Measurements from ENCODE around the gene SEC11C. TPM values are rescaled to one million over a fixed set of nuclear protein-coding genes. Genes with fewer than 3 reads are reported as not detected.

Gene SEC11C
- total RNA-seq, 1 experiment from 2014 or later, result 15.8 TPM

DNA sequence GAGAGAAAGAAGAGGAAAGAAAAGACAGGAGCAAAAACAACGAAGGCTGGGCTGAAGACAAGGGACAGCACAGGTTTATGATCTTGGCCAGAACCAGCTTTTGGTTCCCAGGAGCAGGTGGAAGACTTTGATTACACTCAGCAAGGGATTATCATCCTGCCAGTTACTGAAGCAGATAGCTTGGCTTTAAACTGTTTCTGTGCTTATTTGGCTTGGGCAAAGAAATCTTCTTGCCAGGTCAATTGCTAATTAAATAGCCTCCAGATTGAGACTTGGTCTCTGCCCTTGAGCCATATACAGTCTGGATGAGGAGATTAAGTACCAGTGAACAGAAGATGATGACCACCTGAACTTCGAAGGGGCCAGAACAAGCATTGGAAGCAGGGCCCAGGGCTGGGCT, 58.0 kb downstream of the SEC11C start:
- H2AFZ ChIP-seq, result no peak overlapping the region
- intact Hi-C loops (cut with micrococcal nuclease; ENCODE audit: unreplicated experiment), result no loop called here
- POLR2A ChIA-PET (ENCODE audit: unreplicated experiment), result no interaction called here
- no TSS peak for BruUV-seq (replicated peaks)
- no peak overlapping the region for H3K27ac ChIP-seq
- DNase-seq, result no peak
- no peak for TF ChIP-seq EZH2 (IDR thresholded peaks at IDR 0.05; ENCODE audit: low read depth)
- TF ChIP-seq, protein P1, sequence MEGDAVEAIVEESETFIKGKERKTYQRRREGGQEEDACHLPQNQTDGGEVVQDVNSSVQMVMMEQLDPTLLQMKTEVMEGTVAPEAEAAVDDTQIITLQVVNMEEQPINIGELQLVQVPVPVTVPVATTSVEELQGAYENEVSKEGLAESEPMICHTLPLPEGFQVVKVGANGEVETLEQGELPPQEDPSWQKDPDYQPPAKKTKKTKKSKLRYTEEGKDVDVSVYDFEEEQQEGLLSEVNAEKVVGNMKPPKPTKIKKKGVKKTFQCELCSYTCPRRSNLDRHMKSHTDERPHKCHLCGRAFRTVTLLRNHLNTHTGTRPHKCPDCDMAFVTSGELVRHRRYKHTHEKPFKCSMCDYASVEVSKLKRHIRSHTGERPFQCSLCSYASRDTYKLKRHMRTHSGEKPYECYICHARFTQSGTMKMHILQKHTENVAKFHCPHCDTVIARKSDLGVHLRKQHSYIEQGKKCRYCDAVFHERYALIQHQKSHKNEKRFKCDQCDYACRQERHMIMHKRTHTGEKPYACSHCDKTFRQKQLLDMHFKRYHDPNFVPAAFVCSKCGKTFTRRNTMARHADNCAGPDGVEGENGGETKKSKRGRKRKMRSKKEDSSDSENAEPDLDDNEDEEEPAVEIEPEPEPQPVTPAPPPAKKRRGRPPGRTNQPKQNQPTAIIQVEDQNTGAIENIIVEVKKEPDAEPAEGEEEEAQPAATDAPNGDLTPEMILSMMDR (conservative IDR thresholded peaks at IDR 0.05), result no peak
- H3K4me3 ChIP-seq, result no peak overlapping the region
- no peaks in the 10 kb centered on the region for H3F3A ChIP-seq (ENCODE audit: insufficient read depth, low read depth)
- H3K27me3 ChIP-seq (ENCODE audit: insufficient read depth, low read depth), result peaks cover 62% of the 10 kb centered on the region
- no peaks in the 10 kb centered on the region for H3K9me3 ChIP-seq (ENCODE audit: insufficient read depth, low read depth)
- CTCF ChIA-PET, result no interaction called here
- no peaks in the 10 kb centered on the region for H3K4me1 ChIP-seq (replicated peaks; ENCODE audit: insufficient read depth)
- no peaks in the 10 kb centered on the region for H4K20me1 ChIP-seq (ENCODE audit: insufficient read depth)
- no peak overlapping the region for H3K4me2 ChIP-seq
- H3K79me2 ChIP-seq (ENCODE audit: low read depth), result no peaks in the 10 kb centered on the region
- no peaks in the 10 kb centered on the region for H3K36me3 ChIP-seq (ENCODE audit: low read depth)
- no peaks in the 10 kb centered on the region for H3K9me2 ChIP-seq (ENCODE audit: insufficient read depth)

DNA sequence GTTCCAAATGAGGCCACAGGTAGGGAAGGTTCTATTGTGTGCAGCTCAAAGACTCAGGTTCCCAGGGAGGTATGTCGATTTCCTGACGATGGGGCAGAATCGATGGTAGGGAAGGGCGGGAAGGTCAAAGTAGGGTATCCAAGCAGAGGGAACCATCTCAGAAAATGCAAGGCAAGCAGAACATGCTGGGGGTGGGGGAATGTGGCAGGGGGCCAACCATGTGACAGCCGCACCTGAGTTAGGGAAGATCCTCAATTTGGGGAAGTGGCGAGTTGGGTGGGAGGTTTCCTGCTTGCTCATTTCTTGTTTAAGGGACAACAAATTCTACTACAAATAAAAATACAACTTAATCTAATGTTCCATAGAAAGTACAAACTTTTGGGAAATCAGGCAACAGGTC, 58.5 kb downstream of the SEC11C start:
- intact Hi-C loops (cut with micrococcal nuclease; ENCODE audit: unreplicated experiment), result no loop called here

DNA sequence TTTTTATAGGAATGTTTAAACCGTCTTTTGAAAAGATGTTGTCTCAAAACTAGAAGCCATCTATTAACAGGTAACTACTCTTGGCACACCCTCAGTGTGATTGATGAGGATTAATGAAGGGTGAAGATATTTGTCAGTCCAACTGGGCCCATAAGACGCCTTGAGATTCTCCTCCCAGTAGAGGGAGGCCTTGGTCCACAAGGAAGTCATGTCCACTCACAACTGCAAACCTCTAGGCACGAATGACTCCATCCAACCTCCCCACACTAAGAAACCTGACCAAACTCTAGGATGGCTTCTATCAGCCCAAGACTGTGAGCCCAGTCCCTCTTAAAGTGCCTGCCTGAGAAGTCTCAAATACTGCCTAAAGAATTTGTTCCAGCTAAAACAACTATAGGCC, 61.1 kb downstream of the SEC11C start:
- no peaks in the 10 kb centered on the region for H3K4me1 ChIP-seq (replicated peaks; ENCODE audit: insufficient read depth)
- no peaks in the 10 kb centered on the region for H4K20me1 ChIP-seq (ENCODE audit: insufficient read depth)
- H3F3A ChIP-seq (ENCODE audit: insufficient read depth, low read depth), result no peaks in the 10 kb centered on the region
- no peaks in the 10 kb centered on the region for H3K9me3 ChIP-seq (ENCODE audit: insufficient read depth, low read depth)
- no peak overlapping the region for H3K4me3 ChIP-seq
- no peak overlapping the region for H2AFZ ChIP-seq
- no peaks in the 10 kb centered on the region for H3K9me2 ChIP-seq (ENCODE audit: insufficient read depth)
- H3K27ac ChIP-seq, result no peak overlapping the region
- ChIA-PET POLR2A (ENCODE audit: unreplicated experiment) (no interaction called here), CTCF (no interaction called here)
- no peak for DNase-seq
- peaks cover 58% of the 10 kb centered on the region; the same call in 1 of the 2 replicates for H3K27me3 ChIP-seq (ENCODE audit: insufficient read depth, low read depth)
- H3K36me3 ChIP-seq (ENCODE audit: low read depth), result no peaks in the 10 kb centered on the region
- TF ChIP-seq, protein P1 (conservative IDR thresholded peaks at IDR 0.05), result no peak
- TF ChIP-seq EZH2 (IDR thresholded peaks at IDR 0.05; ENCODE audit: low read depth), result no peak
- intact Hi-C loops (cut with micrococcal nuclease; ENCODE audit: unreplicated experiment), result no loop called here
- H3K4me2 ChIP-seq, result no peak overlapping the region
- no TSS peak for BruUV-seq (replicated peaks)
- no peaks in the 10 kb centered on the region for H3K79me2 ChIP-seq (ENCODE audit: low read depth)

More for the DNA sequence above, 58.5 kb downstream of the SEC11C start:
- POLR2A ChIA-PET (ENCODE audit: unreplicated experiment), result interaction anchor here (0.7 kb wide), 1 partner anchor 213 kb away, joined by 4 read pairs; no protein-coding TSS in a partner anchor
- H2AFZ ChIP-seq, result no peak overlapping the region
- no peak overlapping the region for H3K4me3 ChIP-seq
- no peak overlapping the region for H3K4me2 ChIP-seq
- no peaks in the 10 kb centered on the region for H3F3A ChIP-seq (ENCODE audit: insufficient read depth, low read depth)
- H3K4me1 ChIP-seq (replicated peaks; ENCODE audit: insufficient read depth), result no peaks in the 10 kb centered on the region
- no peaks in the 10 kb centered on the region for H3K36me3 ChIP-seq (ENCODE audit: low read depth)
- H3K9me2 ChIP-seq (ENCODE audit: insufficient read depth), result no peaks in the 10 kb centered on the region
- DNase-seq, result no peak
- peaks cover 63% of the 10 kb centered on the region; the same call in 1 of the 2 replicates for H3K27me3 ChIP-seq (ENCODE audit: insufficient read depth, low read depth)
- no peaks in the 10 kb centered on the region for H4K20me1 ChIP-seq (ENCODE audit: insufficient read depth)
- no peak for TF ChIP-seq EZH2 (IDR thresholded peaks at IDR 0.05; ENCODE audit: low read depth)
- TF ChIP-seq, protein P1 (conservative IDR thresholded peaks at IDR 0.05), result no peak
- no peak overlapping the region for H3K27ac ChIP-seq
- no peaks in the 10 kb centered on the region for H3K79me2 ChIP-seq (ENCODE audit: low read depth)
- CTCF ChIA-PET, result no interaction called here
- H3K9me3 ChIP-seq (ENCODE audit: insufficient read depth, low read depth), result no peaks in the 10 kb centered on the region
- BruUV-seq (replicated peaks), result no TSS peak

Data from PC-9 (cell line).